Type B pancreatic cell (in vitro differentiated cells): ENCODE measurements around the gene KIF27. TPM values are rescaled to one million over a fixed set of nuclear protein-coding genes. Genes with fewer than 3 reads are reported as not detected.
"Not testable (repeated sequence)": the region's sequence is repeated elsewhere in the genome, so short reads cannot be mapped to it uniquely, and the experiment has no call there.

ENCODE experiments used
- DNase-seq: peaks from one replicate; pipeline ENCODE4 v3.0.0; 2021; ENCODE audit warnings: mixed read lengths; ENCODE audit not compliant: unreplicated experiment; ENCODE audit errors: extremely low spot score
- H3K27ac Mint-ChIP-seq: 2 replicates; pipeline ENCODE4 v1.8.0; 2021; ENCODE audit warnings: mild to moderate bottlenecking, mixed read lengths
- H3K27me3 Mint-ChIP-seq: 2 replicates; pipeline ENCODE4 v1.8.0; 2021; ENCODE audit warnings: mixed read lengths
- H3K36me3 Mint-ChIP-seq: 2 replicates; pipeline ENCODE4 v1.8.0; 2021; ENCODE audit warnings: mixed read lengths
- H3K4me1 Mint-ChIP-seq: one replicate; pipeline ENCODE4 v1.8.0; 2021; ENCODE audit warnings: mixed read lengths; ENCODE audit not compliant: unreplicated experiment
- H3K4me3 Mint-ChIP-seq: 2 replicates; pipeline ENCODE4 v1.8.0; 2021; ENCODE audit warnings: mild to moderate bottlenecking, mixed read lengths
- H3K9me3 Mint-ChIP-seq: 2 replicates; pipeline ENCODE4 v1.8.0; 2021; ENCODE audit warnings: mixed read lengths
- total RNA-seq: library from RNA; stranded (reverse); gene quantifications from 2 replicates; pipeline ENCODE4 v1.2.1, GENCODE V29; 2021; ENCODE audit warnings: low replicate concordance
- TF ChIP-seq, protein P1 (sequence below): fragments of 200-600 bp; sonication (generic); conservative IDR thresholded peaks from 2 replicates; pipeline ENCODE4 v1.5.0; 2021; ENCODE audit warnings: antibody characterized with exemption, mild to moderate bottlenecking

The KIF27 gene
- total RNA-seq, 1 donor from 2014 or later = 13.3 TPM

DNA sequence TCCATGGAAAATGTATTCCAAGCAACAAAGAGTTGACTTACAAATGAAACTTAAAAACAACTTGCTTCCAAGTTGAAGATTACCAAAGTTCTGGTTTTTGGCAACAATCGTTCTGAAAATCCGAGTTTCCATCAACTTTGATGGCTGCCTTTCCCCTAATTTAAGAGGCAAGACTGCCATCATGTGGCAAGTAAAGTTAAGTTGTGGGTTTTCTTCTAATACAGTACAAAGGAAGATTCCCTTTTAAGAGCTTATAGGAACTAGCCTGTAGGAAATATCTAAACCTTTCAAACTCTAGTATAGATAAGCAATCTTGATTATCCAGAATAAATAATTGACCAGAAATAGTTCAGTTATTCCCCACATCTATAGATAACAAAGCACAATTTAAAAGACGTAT lies 9.0 kb downstream of the KIF27 start:
- H3K4me1 Mint-ChIP-seq, H3K27ac Mint-ChIP-seq, DNase-seq, H3K27me3 Mint-ChIP-seq, H3K9me3 Mint-ChIP-seq, H3K4me3 Mint-ChIP-seq, H3K36me3 Mint-ChIP-seq: not testable (repeated sequence)
- TF ChIP-seq, protein P1, sequence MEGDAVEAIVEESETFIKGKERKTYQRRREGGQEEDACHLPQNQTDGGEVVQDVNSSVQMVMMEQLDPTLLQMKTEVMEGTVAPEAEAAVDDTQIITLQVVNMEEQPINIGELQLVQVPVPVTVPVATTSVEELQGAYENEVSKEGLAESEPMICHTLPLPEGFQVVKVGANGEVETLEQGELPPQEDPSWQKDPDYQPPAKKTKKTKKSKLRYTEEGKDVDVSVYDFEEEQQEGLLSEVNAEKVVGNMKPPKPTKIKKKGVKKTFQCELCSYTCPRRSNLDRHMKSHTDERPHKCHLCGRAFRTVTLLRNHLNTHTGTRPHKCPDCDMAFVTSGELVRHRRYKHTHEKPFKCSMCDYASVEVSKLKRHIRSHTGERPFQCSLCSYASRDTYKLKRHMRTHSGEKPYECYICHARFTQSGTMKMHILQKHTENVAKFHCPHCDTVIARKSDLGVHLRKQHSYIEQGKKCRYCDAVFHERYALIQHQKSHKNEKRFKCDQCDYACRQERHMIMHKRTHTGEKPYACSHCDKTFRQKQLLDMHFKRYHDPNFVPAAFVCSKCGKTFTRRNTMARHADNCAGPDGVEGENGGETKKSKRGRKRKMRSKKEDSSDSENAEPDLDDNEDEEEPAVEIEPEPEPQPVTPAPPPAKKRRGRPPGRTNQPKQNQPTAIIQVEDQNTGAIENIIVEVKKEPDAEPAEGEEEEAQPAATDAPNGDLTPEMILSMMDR = peak; percentile 74

DNA sequence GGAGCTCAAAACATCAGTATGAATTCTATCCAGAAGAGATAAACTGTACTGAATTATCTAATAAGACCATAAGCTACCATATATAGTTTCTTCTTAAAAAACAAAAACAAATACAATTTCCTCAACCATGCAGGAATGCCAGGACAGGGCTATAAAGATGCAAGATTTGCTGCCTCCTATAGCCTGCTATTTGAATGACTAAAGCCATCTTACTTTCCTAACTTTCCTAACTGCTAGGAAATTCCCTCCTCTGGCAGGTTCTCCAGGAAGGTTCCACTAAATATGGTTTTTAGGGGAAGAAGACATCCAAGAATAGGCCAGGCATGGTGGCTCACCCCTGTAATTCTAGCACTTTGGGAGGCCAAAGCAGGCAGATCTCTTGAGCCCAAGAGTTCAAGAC lies 15.1 kb downstream of the KIF27 start:
- no peak for DNase-seq
- H3K4me3 Mint-ChIP-seq = no peak overlapping the region
- H3K36me3 Mint-ChIP-seq = peaks cover 7% of the 10 kb centered on the region
- no peaks in the 10 kb centered on the region for H3K27me3 Mint-ChIP-seq
- H3K27ac Mint-ChIP-seq = no peak overlapping the region
- no peaks in the 10 kb centered on the region for H3K4me1 Mint-ChIP-seq
- no peaks in the 10 kb centered on the region for H3K9me3 Mint-ChIP-seq
- TF ChIP-seq, protein P1 = no peak

DNA sequence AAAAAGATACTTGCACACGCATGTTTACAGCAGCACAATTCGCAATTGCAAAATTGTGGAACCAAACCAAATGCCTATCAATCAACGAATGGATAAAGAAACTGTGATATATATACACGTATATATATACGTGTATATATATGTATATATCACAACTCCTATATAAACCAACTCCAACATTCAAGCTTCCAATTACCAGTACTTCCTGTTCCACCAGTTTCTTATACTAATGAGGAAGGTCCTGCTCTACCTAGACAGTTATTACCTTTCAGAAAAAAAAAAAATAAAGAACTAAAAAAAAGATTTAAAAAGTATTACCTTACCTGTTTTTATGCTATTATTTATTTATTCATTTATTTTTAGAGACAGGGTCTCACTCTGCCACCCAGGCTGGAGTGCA lies 20.6 kb downstream of the KIF27 start:
- H3K27ac Mint-ChIP-seq, H3K4me3 Mint-ChIP-seq, H3K4me1 Mint-ChIP-seq, H3K9me3 Mint-ChIP-seq, H3K36me3 Mint-ChIP-seq, DNase-seq, H3K27me3 Mint-ChIP-seq: not testable (repeated sequence)

DNA sequence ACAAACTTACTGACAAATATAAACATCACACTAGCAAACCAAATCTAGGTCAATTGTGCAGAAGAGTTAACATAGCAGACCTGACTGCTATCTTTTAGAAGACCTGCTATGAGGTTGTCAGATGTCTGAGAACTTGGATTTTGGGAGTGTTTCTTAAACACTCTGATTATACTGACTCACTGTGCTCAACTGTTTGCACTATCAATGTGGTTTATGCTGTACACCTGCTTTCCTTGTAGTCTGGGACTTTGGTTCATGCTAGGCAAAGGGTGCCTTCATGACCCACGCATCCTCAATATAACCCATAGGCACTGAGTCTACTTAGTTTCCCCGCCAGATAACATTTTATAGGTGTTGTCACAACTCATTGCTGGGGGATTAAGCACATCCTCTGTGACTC lies 26.9 kb downstream of the KIF27 start:
- H3K27ac Mint-ChIP-seq, H3K36me3 Mint-ChIP-seq, DNase-seq, H3K4me3 Mint-ChIP-seq, H3K4me1 Mint-ChIP-seq, H3K9me3 Mint-ChIP-seq, H3K27me3 Mint-ChIP-seq: not testable (repeated sequence)

DNA sequence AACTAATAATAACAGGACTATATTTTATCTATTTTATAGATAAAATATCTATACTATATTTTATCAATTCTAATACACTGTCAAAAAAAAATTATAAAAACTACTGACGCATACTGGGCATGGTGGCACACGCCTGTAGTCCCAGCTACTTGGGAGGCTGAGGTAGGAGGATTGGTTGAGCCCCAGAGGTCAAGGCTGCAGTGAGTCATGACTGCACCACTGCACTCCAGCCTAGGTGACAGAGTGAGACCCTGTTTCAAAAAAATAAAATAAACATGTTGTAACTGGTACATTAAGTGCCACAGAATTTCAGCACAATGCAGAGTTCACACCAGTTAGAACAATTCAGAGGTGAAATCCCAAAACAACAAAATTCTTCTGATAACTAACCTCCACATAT lies 34.7 kb downstream of the KIF27 start:
- H3K4me1 Mint-ChIP-seq, H3K9me3 Mint-ChIP-seq, H3K27me3 Mint-ChIP-seq, H3K36me3 Mint-ChIP-seq, DNase-seq, H3K27ac Mint-ChIP-seq, H3K4me3 Mint-ChIP-seq: not testable (repeated sequence)

DNA sequence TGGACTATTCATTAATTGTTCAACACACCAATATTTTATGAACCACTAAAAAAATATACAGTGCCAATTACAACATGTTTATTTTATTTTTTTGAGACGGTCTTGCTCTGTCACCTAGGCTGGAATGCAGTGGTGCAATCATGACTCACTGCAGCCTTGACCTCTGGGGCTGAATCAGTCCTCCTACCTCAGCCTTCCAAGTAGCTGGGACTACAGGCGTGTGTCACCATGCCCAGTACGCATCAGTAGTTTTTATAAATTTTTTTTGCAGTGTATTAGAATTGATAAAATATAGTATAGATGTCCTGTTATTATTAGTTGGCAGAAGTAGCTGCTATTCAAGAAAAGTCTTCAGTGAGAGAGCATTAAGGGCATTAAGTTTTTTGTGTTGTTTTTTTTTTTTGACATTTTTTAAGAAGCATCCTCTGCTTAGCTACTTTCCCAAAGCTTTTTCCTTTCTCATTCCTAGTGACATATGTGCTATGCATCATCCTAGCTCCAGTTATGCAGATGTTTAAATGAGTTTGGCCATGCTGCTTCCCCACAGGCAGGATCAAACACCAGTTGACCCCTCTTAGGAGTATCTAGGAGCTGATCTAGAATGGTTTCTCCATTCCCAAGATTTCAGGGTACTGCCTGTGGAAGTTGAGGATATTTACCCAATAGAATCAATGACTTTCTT lies 35.5 kb downstream of the KIF27 start:
- H3K9me3 Mint-ChIP-seq, DNase-seq, H3K4me1 Mint-ChIP-seq, H3K36me3 Mint-ChIP-seq, H3K27me3 Mint-ChIP-seq, H3K4me3 Mint-ChIP-seq, H3K27ac Mint-ChIP-seq: not testable (repeated sequence)

DNA sequence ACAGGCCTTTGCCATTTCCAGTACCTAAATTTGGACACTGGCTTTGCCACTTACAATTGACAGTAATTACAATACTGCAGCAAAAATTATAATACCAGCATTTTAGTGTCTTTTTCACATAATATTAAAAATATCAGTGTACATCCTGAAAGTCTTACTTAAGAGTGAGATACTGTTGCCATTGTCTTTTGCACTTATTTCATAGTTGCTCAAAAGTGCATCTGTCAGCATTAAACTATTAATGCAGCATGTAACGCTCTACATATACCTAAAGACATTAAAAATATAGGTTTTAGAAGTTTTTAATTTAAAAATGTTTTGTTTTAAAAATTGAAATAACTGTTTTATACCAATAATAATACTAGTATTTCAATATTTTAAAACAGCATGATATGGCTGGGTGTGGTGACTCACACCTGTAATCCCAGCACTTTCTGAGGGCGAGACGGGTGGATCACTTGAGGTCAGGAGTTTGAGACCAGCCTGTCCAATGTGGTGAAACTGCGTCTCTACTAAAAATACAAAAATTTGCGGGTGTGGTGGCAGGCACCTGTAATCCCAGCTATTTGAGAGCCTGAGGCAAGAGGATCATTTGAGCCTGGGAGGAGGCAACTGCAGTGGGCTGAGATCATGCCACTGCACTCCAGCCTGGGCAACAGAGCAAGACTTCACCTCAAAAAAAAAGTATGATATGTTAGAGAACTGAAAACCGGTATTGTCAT lies 39.4 kb downstream of the KIF27 start:
- not testable (repeated sequence) for H3K27me3 Mint-ChIP-seq, H3K36me3 Mint-ChIP-seq, DNase-seq, H3K4me3 Mint-ChIP-seq, H3K4me1 Mint-ChIP-seq, H3K27ac Mint-ChIP-seq, H3K9me3 Mint-ChIP-seq

DNA sequence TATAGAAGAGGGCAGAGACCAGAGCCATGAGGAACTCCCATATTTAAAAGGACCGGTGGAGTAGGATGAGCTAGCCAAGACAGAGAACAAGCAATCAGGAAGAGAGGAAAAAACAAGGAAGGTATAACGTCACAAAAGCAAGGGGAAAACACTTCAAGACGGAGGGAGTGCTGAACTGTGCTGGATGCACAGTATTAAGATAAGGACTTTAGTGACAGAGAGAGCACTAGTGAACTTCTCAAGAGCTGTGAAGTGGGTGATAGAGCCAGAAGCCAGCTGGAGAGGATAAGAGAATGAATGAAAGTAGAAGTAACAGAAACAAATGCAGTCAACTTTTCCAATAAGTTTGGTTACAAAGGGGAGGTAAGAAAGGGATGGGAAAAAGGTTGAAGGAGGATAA lies 45.7 kb downstream of the KIF27 start:
- not testable (repeated sequence) for H3K36me3 Mint-ChIP-seq, H3K27me3 Mint-ChIP-seq, H3K9me3 Mint-ChIP-seq, H3K4me3 Mint-ChIP-seq, DNase-seq, H3K27ac Mint-ChIP-seq, H3K4me1 Mint-ChIP-seq

DNA sequence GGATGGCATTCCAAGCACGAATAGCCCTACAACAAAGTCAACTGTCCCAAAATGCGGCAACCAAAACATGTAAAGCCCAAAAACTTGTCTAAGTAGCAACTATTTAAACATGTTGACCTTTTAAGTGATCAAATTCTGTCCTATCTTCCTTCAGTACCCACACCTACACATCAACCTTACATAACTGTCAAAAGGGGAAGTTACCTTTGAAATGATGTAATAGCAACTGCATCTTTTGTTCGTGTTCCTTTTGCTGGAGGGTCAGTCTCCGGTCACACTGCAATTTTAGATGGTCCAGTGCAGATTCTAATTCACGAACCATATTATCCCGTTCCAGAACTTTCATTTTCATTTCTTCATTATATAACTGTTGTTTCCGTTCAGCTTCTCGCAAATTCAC lies 71.3 kb downstream of the KIF27 start:
- H3K36me3 Mint-ChIP-seq = peaks cover 13% of the 10 kb centered on the region
- H3K4me1 Mint-ChIP-seq, DNase-seq, H3K9me3 Mint-ChIP-seq, H3K4me3 Mint-ChIP-seq, H3K27me3 Mint-ChIP-seq, H3K27ac Mint-ChIP-seq: not testable (repeated sequence)
